ENCODE data around the gene BOD1L2. TPM values are rescaled to one million over a fixed set of nuclear protein-coding genes. Genes with fewer than 3 reads are reported as not detected.

BOD1L2 gene
- total RNA-seq, 4 donors from 2014 or later = not detected

DNA sequence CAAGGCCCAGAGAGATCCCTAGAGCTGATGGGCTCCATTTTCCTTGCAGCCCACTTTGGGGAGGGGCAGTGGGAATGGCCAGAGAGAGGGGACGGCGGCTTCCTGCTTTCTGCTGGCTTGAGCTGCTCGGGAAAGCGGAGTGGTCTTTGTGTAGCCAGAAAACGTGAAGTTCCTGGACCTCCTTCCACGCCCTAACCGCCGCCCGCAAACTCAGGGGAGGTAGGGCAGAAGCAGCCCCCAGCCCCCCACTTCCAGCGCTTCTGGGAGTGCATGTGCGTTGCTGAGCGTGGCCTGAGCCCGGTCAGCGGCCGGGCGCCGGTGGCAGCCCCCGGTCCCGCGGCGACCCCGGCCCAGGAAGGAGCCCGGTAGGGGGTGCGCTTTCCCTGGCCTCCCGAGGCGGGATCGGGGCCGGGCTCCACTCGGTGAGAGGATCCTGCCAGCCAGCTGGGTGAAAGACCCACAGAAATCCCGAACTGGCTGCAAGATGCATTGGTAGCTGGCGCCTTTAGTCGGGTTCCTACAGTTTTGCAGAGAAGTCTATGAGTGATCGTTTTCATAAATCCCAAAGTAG lies 25.3 kb upstream of the BOD1L2 start:
- intact Hi-C loops (cut with DNase I; ENCODE audit: low total_unique reads) = no loop called here
- 9 to 13% methylated on average over 12 to 33 of the region's 33 CpGs for WGBS, 2 donors
- DNase-seq (ENCODE audit: low spot score in 2 of 2) = no peak
- H3K4me3 ChIP-seq (ENCODE audit: low read depth, poor library complexity, severe bottlenecking) = no peak overlapping the region
- no peak for TF ChIP-seq POLR2A (IDR thresholded peaks at IDR 0.05)
- TF ChIP-seq, protein P1, sequence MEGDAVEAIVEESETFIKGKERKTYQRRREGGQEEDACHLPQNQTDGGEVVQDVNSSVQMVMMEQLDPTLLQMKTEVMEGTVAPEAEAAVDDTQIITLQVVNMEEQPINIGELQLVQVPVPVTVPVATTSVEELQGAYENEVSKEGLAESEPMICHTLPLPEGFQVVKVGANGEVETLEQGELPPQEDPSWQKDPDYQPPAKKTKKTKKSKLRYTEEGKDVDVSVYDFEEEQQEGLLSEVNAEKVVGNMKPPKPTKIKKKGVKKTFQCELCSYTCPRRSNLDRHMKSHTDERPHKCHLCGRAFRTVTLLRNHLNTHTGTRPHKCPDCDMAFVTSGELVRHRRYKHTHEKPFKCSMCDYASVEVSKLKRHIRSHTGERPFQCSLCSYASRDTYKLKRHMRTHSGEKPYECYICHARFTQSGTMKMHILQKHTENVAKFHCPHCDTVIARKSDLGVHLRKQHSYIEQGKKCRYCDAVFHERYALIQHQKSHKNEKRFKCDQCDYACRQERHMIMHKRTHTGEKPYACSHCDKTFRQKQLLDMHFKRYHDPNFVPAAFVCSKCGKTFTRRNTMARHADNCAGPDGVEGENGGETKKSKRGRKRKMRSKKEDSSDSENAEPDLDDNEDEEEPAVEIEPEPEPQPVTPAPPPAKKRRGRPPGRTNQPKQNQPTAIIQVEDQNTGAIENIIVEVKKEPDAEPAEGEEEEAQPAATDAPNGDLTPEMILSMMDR (IDR thresholded peaks at IDR 0.05) = no peak

DNA sequence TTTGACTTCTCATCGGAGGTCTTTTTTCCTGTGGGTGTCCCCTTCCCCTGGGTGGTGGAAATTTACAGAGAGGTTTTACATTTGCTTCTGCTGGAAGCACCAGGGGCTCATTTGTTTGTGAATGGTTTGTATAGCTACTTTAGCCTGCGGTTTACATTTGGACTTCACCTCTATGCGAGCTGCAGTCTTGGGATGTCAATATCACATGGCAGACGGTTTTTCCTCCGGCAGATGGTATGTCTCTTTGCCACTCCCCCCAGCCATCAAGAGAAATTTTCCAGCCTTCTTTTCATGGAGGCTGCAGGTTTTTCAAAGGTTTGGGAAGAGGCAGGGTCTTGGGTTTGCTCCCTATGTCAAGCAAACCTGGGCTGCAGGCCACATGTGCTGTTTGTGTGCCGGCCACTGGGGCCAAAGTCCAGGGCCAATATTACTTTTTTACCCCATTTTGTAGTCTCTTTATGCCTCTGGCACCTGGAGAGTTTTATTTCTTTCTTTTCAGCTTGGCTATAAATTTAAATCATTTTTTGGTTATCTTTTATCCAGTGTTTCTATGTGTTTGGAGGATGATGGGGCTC lies 23.9 kb upstream of the BOD1L2 start:
- intact Hi-C loops (cut with DNase I; ENCODE audit: low total_unique reads) = no loop called here
- TF ChIP-seq POLR2A (IDR thresholded peaks at IDR 0.05) = no peak
- TF ChIP-seq, protein P1 (IDR thresholded peaks at IDR 0.05) = no peak
- DNase-seq (ENCODE audit: low spot score in 2 of 2) = no peak
- no peak overlapping the region for H3K4me3 ChIP-seq (ENCODE audit: low read depth, poor library complexity, severe bottlenecking)
- WGBS, 2 donors = 24 to 38% methylated on average over 6 of the region's 6 CpGs

DNA sequence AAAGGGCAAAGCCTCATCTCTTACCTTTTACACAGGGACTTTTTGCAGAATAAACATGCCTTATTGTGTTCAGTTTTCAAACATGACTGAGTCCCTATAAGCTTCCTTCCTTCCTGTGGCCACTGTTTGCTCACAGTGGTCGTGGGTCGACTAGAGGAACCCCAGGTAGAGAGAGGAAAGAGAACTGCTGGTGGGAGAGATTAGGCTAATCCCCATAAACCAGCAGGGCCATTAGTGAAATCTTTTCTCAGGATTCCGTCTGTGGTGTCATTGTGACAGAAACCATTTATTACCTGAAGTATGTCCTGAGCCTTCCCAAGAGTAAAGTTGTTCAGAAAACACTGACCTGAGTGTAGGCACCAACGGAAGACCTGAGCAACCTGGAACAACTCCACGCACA lies 21.3 kb upstream of the BOD1L2 start:
- H3K4me3 ChIP-seq (ENCODE audit: low read depth, poor library complexity, severe bottlenecking) = no peak overlapping the region
- intact Hi-C loops (cut with DNase I; ENCODE audit: low total_unique reads) = no loop called here
- TF ChIP-seq POLR2A (IDR thresholded peaks at IDR 0.05) = no peak
- TF ChIP-seq, protein P1 (IDR thresholded peaks at IDR 0.05) = no peak
- 58 to 60% methylated on average over 5 of the region's 5 CpGs for WGBS, 2 donors
- no peak for DNase-seq (ENCODE audit: low spot score in 2 of 2)

DNA sequence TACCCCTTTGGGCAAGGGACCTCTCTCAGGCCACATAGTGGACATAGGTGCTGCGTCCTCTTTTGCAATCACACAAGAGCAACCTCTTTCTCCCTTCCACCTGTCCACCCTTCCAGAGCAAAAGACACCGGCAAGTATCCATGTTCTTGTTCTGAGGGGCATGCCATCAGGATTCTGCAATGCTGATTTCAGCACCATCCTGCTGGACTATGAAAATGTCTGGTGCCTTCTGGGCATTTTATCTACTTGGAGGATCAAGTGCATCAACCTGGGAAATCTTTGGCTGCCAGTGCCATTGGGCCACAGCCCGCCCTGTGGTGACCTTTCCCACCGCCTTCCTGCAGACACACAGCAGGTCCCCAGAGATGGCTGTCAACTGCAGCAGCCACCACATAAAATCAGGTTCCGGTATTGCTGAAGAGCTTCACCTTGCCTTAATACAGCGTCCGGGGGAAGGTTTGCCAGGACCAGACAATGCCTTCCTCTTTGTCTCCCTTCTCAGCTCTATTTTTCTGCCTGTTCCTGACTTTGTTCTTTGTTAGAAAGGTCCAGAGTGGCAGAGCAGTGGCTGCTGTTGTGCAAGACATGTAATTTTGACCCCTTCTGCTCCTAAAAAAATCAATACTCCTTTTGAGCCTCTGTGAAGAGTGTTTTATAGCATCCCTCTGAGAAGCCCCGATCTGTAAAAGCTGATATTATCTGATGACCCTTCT lies 18.5 kb upstream of the BOD1L2 start:
- DNase-seq (ENCODE audit: low spot score in 2 of 2) = no peak
- TF ChIP-seq, protein P1 (IDR thresholded peaks at IDR 0.05) = no peak
- no peak for TF ChIP-seq POLR2A (IDR thresholded peaks at IDR 0.05)
- H3K4me3 ChIP-seq (ENCODE audit: low read depth, poor library complexity, severe bottlenecking) = no peak overlapping the region
- intact Hi-C loops (cut with DNase I; ENCODE audit: low total_unique reads) = no loop called here
- WGBS, 2 donors = 81 to 87% methylated on average over 8 of the region's 8 CpGs

DNA sequence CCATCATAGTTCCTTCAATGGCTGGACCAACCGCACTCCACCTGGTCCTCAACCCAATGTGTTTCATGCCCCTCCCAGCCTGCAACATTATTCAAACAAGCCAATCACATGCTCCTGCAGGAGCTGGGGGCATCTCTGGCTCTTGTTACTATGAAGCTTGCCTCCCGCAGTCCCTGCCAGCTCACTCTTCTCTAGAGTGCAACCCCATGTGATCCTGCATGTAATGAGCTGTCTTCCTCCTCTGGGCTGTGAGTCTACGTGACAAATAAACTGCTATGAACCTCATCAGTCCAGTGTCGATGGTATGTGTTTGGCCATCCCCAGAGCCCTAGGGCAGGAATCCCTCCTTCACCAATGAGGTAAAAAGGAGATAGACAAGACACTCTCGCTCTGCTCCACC lies 15.8 kb upstream of the BOD1L2 start:
- intact Hi-C loops (cut with DNase I; ENCODE audit: low total_unique reads) = no loop called here
- WGBS, 2 donors = 73 to 77% methylated on average over 5 of the region's 5 CpGs
- no peak for TF ChIP-seq POLR2A (IDR thresholded peaks at IDR 0.05)
- TF ChIP-seq, protein P1 (IDR thresholded peaks at IDR 0.05) = no peak
- H3K4me3 ChIP-seq (ENCODE audit: low read depth, poor library complexity, severe bottlenecking) = no peak overlapping the region
- no peak for DNase-seq (ENCODE audit: low spot score in 2 of 2)

Data from lower leg skin (tissue), 4 donors.